Measurements from ENCODE around the gene SLC29A3. TPM values are rescaled to one million over a fixed set of nuclear protein-coding genes. Genes with fewer than 3 reads are reported as not detected.

SLC29A3 gene
- total RNA-seq, 3 donors from 2014 or later (not counting 1 experiment from before 2014, with no cell fraction given), result 4.0 to 6.6 (median 5.3) TPM

DNA sequence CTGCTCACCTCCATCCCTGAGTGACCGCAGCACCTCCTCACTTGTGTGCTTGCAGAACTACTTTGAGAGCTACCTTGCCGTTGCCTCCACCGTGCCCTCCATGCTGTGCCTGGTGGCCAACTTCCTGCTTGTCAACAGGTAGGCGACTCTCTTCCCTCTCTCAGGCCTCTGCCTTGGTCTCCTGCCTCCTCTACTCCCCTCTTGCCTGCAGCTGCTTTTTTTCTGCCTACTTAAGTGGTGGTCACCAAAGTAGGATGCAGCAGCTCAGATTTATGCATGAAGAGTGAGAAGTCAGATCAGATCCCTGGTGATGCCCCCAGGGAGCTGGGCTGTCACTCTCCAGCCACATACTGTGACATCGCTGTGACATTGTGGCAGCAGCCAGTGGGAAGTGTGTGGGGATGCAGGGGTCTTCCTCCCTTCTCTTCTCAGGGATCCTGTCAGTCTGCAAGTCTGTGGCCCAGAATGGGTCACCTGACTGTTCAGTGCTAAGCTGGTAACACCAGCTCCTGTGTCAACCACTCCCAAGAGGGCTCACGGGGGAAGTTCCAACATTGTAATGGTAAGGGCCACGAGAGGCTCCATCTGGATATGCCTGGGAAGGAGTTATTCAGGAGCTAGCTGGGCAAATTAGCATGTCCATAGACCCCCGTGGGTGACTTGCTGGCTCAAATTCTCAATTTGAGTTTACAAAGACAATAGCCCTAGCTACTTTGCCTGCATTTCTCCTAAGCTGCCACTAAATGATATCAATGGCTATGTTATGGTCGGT lies 25.3 kb downstream of the SLC29A3 start:
- Histone ChIP-seq H3K9me3 (ENCODE audit: control insufficient read depth, insufficient read depth, low read length) (no peaks in the 10 kb centered on the region), H3K4me3 (ENCODE audit: low read length) (no peak overlapping the region), H3K27ac (ENCODE audit: low read length) (no peak overlapping the region), H3K27me3 (ENCODE audit: control insufficient read depth, insufficient read depth, low read length) (no peaks in the 10 kb centered on the region), H3K4me1 (ENCODE audit: control insufficient read depth, insufficient read depth, low read length) (peaks cover 6% of the 10 kb centered on the region), H3K36me3 (ENCODE audit: control insufficient read depth, insufficient read depth, low read length) (peaks cover 4% of the 10 kb centered on the region)
- Mint-ChIP-seq H3K36me3 (no peaks in the 10 kb centered on the region), H3K9me3 (no peaks in the 10 kb centered on the region), H3K27me3 (ENCODE audit: low read depth in 2 of 2) (no peaks in the 10 kb centered on the region), H3K4me3 (no peak overlapping the region), H3K27ac (no peak overlapping the region), H3K4me1 (peaks cover 0 to 3% of the 10 kb centered on the region in 2 donors)
- ATAC-seq (no peak), DNase-seq (no peak)
- 92% methylated on average over 9 of the region's 9 CpGs for WGBS (ENCODE audit: insufficient coverage)
- intact Hi-C loops (cut with micrococcal nuclease), result no loop called here
- TF ChIP-seq, protein P1, sequence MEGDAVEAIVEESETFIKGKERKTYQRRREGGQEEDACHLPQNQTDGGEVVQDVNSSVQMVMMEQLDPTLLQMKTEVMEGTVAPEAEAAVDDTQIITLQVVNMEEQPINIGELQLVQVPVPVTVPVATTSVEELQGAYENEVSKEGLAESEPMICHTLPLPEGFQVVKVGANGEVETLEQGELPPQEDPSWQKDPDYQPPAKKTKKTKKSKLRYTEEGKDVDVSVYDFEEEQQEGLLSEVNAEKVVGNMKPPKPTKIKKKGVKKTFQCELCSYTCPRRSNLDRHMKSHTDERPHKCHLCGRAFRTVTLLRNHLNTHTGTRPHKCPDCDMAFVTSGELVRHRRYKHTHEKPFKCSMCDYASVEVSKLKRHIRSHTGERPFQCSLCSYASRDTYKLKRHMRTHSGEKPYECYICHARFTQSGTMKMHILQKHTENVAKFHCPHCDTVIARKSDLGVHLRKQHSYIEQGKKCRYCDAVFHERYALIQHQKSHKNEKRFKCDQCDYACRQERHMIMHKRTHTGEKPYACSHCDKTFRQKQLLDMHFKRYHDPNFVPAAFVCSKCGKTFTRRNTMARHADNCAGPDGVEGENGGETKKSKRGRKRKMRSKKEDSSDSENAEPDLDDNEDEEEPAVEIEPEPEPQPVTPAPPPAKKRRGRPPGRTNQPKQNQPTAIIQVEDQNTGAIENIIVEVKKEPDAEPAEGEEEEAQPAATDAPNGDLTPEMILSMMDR (IDR thresholded peaks at IDR 0.05), result no peak

- Histone ChIP-seq H3K27ac (ENCODE audit: low read length) (no peak overlapping the region), H3K4me1 (ENCODE audit: control insufficient read depth, insufficient read depth, low read length) (peaks cover 6% of the 10 kb centered on the region), H3K27me3 (ENCODE audit: control insufficient read depth, insufficient read depth, low read length) (no peaks in the 10 kb centered on the region), H3K4me3 (ENCODE audit: low read length) (no peak overlapping the region), H3K9me3 (ENCODE audit: control insufficient read depth, insufficient read depth, low read length) (no peaks in the 10 kb centered on the region), H3K36me3 (ENCODE audit: control insufficient read depth, insufficient read depth, low read length) (no peaks in the 10 kb centered on the region)
- Mint-ChIP-seq H3K9me3 (no peaks in the 10 kb centered on the region), H3K27me3 (ENCODE audit: low read depth in 2 of 2) (no peaks in the 10 kb centered on the region), H3K27ac (no peak overlapping the region), H3K4me1 (peaks cover 0 to 8% of the 10 kb centered on the region in 2 donors), H3K4me3 (no peak overlapping the region), H3K36me3 (no peaks in the 10 kb centered on the region)
- TF ChIP-seq, protein P1 (IDR thresholded peaks at IDR 0.05), result no peak
- intact Hi-C loops (cut with micrococcal nuclease), result no loop called here
- DNase-seq (no peak), ATAC-seq (no peak)
- WGBS (ENCODE audit: insufficient coverage), result 75% methylated on average over 3 of the region's 3 CpGs
Measured at GRCh38 chr10:71344993-71345480, 26.0 kb downstream of the SLC29A3 start.

DNA sequence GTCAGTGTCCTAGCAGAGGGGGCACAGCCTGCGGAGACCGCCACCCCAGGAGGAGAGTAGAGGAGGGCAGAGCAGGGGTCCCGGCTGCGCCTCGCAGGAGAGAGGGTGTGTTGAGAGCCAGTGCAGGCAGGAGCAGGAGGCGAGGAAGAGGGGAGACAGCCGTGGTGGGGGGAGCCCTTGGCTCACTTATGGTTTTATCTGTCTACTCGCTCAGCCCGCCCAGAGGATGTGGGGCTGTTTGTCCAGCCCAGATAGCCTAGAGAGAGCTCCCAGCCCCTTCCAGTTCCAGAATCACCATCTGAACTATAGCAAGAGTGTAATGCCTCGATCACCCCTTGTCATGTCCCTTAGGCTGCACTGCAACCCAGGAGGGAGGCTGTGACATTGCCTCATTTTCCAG lies 26.6 kb downstream of the SLC29A3 start:
- DNase-seq (no peak), ATAC-seq (no peak)
- Mint-ChIP-seq H3K27ac (no peak overlapping the region), H3K36me3 (no peaks in the 10 kb centered on the region), H3K9me3 (no peaks in the 10 kb centered on the region), H3K4me3 (no peak overlapping the region), H3K4me1 (peaks cover 0 to 8% of the 10 kb centered on the region in 2 donors), H3K27me3 (ENCODE audit: low read depth in 2 of 2) (no peaks in the 10 kb centered on the region)
- Histone ChIP-seq H3K4me3 (ENCODE audit: low read length) (no peak overlapping the region), H3K27ac (ENCODE audit: low read length) (no peak overlapping the region), H3K9me3 (ENCODE audit: control insufficient read depth, insufficient read depth, low read length) (no peaks in the 10 kb centered on the region), H3K27me3 (ENCODE audit: control insufficient read depth, insufficient read depth, low read length) (no peaks in the 10 kb centered on the region), H3K4me1 (ENCODE audit: control insufficient read depth, insufficient read depth, low read length) (peaks cover 6% of the 10 kb centered on the region), H3K36me3 (ENCODE audit: control insufficient read depth, insufficient read depth, low read length) (no peaks in the 10 kb centered on the region)
- intact Hi-C loops (cut with micrococcal nuclease), result no loop called here
- TF ChIP-seq, protein P1 (IDR thresholded peaks at IDR 0.05), result no peak
- WGBS (ENCODE audit: insufficient coverage), result 82% methylated on average over 10 of the region's 10 CpGs

Data from natural killer cell (primary cell).